IPS-18a (cell line): ENCODE measurements around the gene RPS19BP1.

Experiments
- H3K27ac ChIP-seq: one replicate; pipeline ENCODE4 v1.5.1; 2013; ENCODE audit warnings: low read length
- H3K27me3 ChIP-seq: one replicate; pipeline ENCODE4 v1.6.1; 2013; ENCODE audit warnings: mild to moderate bottlenecking, low read length; ENCODE audit not compliant: control insufficient read depth, insufficient read depth
- H3K36me3 ChIP-seq: one replicate; pipeline ENCODE4 v1.6.1; 2013; ENCODE audit warnings: low read depth, low read length; ENCODE audit not compliant: control insufficient read depth
- H3K4me1 ChIP-seq: one replicate; pipeline ENCODE4 v1.6.1; 2013; ENCODE audit warnings: low read depth, low read length; ENCODE audit not compliant: control insufficient read depth
- H3K4me3 ChIP-seq: one replicate; pipeline ENCODE4 v1.5.1; 2013; ENCODE audit warnings: low read length
- H3K9ac ChIP-seq: one replicate; pipeline ENCODE4 v1.6.1; 2013; ENCODE audit warnings: mild to moderate bottlenecking, low read length, moderate library complexity
- H3K9me3 ChIP-seq: one replicate; pipeline ENCODE4 v1.6.1; 2013; ENCODE audit warnings: low read depth, low read length; ENCODE audit not compliant: control insufficient read depth

Gene RPS19BP1

DNA sequence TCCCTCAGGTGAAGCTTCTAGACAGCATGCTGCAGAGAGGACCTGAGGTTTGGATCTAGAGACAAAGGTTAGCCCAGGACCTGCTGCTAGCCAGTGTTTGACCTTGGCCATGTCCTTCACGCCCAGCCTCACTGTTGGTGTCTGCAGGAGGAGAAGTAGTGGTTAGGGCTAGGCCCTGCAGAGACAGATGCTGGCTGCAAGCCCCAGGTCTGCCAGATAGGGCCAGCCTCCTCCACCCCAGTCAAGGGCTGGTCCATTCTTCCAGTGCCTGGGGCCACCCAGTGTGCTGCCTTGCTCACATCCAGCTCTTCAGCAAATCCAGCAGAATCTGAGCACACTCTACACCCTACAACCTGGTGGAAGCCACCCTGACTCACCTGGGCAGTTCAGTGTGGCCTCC is 52.0 kb downstream of the RPS19BP1 start:
- Histone ChIP-seq H3K4me1 (peaks cover 3% of the 10 kb centered on the region), H3K36me3 (no peaks in the 10 kb centered on the region), H3K4me3 (no peak overlapping the region), H3K27me3 (no peaks in the 10 kb centered on the region), H3K9ac (no peak overlapping the region), H3K9me3 (no peaks in the 10 kb centered on the region), H3K27ac (no peak overlapping the region)

DNA sequence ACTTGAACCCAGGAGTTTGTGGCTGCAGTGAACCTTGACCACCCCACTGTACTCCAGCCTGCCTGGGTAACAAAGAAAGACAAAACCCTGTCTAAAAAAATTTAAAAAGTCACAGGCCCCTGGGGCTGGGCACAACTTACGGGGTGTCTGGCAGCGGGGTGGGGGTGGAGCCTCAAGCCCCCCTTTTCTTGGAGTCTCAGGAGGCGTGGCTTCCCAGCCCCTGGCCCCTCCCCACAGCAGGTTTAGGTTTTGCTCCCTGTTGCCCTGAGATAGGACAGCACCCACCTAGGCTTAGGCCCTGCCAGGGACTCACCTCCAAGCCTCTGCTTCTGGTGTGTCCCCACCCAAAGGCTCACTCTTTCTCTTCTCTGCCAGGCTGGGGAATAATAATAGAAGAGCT is 53.3 kb downstream of the RPS19BP1 start:
- no peak overlapping the region for H3K9ac ChIP-seq

More for the DNA sequence above, 53.3 kb downstream of the RPS19BP1 start:
- no peaks in the 10 kb centered on the region for H3K36me3 ChIP-seq
- H3K27ac ChIP-seq = no peak overlapping the region
- no peak overlapping the region for H3K4me3 ChIP-seq
- no peaks in the 10 kb centered on the region for H3K9me3 ChIP-seq
- no peaks in the 10 kb centered on the region for H3K27me3 ChIP-seq
- peaks cover 4% of the 10 kb centered on the region for H3K4me1 ChIP-seq
